ENCODE data around the gene FSD1.

The FSD1 gene

DNA sequence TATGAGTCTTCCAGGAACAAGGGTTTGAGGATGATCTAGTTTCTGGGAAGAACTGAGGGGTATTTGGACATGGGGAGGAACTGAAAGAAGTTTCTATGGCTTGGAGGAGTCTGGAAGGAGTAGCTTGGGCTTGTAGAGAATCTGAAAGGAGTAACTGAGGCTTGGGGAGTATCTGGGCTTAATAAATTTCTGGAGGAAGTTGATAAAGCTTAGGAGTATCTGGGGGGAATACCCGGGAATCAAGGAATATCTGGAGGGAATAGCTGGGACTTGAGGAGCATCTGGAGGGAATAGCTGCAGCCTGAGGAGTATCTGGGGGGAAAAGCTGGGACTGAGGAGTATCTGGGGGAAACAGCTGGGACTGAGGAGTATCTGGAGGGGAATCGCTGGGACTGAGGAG lies 16.0 kb downstream of the FSD1 start:
- H3K79me2 ChIP-seq (ENCODE audit: insufficient read depth, low read length) = no peaks in the 10 kb centered on the region
- H3K4me1 ChIP-seq (ENCODE audit: insufficient read depth, low read length, poor library complexity, severe bottlenecking) = no peaks in the 10 kb centered on the region
- H3K4me2 ChIP-seq (ENCODE audit: low read depth, low read length, poor library complexity, severe bottlenecking) = no peak overlapping the region
- no peak overlapping the region for H3K4me3 ChIP-seq (ENCODE audit: low read length, poor library complexity, severe bottlenecking)
- H3K36me3 ChIP-seq (ENCODE audit: insufficient read depth, low read length) = no peaks in the 10 kb centered on the region
- no peaks in the 10 kb centered on the region for H3K9me2 ChIP-seq (replicated peaks; ENCODE audit: low read depth, low read length)
- no peaks in the 10 kb centered on the region; the same call in 1 of the 2 replicates for H3K9me3 ChIP-seq (ENCODE audit: insufficient read depth, low read depth, low read length)
- H4K20me1 ChIP-seq (ENCODE audit: insufficient read depth, low read length, poor library complexity, severe bottlenecking) = no peaks in the 10 kb centered on the region
- no peaks in the 10 kb centered on the region for H3F3A ChIP-seq (ENCODE audit: low read depth)
- no peak overlapping the region for H2AFZ ChIP-seq (ENCODE audit: low read length)
- no peak overlapping the region for H3K9ac ChIP-seq (ENCODE audit: low read depth, low read length, poor library complexity, severe bottlenecking)
- TF ChIP-seq, protein P1, sequence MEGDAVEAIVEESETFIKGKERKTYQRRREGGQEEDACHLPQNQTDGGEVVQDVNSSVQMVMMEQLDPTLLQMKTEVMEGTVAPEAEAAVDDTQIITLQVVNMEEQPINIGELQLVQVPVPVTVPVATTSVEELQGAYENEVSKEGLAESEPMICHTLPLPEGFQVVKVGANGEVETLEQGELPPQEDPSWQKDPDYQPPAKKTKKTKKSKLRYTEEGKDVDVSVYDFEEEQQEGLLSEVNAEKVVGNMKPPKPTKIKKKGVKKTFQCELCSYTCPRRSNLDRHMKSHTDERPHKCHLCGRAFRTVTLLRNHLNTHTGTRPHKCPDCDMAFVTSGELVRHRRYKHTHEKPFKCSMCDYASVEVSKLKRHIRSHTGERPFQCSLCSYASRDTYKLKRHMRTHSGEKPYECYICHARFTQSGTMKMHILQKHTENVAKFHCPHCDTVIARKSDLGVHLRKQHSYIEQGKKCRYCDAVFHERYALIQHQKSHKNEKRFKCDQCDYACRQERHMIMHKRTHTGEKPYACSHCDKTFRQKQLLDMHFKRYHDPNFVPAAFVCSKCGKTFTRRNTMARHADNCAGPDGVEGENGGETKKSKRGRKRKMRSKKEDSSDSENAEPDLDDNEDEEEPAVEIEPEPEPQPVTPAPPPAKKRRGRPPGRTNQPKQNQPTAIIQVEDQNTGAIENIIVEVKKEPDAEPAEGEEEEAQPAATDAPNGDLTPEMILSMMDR (conservative IDR thresholded peaks at IDR 0.05; ENCODE audit: low read length) = no peak
- no peak for TF ChIP-seq EZH2phosphoT487 (IDR thresholded peaks at IDR 0.05; ENCODE audit: borderline replicate concordance)
- H3K27me3 ChIP-seq (ENCODE audit: insufficient read depth, low read length, poor library complexity, severe bottlenecking) = no peaks in the 10 kb centered on the region

DNA sequence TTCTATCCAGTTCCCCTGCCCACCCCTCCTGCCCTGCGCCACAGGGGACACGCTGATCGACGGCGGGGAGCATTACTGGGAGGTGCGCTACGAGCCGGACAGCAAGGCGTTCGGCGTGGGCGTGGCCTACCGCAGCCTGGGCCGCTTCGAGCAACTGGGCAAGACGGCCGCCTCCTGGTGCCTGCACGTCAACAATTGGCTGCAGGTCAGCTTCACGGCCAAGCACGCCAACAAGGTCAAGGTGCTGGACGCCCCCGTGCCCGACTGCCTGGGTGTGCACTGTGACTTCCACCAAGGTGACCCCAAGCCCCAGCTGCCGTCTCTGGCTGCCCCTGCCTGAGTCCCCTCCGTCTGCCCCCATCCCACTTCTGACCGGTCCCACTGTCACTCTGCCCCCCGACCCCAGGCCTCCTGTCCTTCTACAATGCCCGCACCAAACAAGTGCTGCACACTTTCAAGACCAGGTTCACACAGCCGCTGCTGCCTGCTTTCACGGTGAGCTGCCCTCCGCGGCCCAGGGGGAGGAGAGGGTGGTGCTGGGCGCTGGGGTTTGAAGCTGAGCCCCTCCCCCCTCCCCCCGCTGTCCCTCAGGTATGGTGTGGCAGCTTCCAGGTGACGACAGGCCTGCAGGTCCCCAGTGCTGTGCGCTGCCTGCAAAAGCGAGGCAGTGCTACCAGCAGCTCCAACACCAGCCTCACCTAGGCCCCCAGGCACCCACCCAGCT lies 18.7 kb downstream of the FSD1 start:
- no peaks in the 10 kb centered on the region for H3K9me2 ChIP-seq (replicated peaks; ENCODE audit: low read depth, low read length)
- no peaks in the 10 kb centered on the region; the same call in 1 of the 2 replicates for H3K9me3 ChIP-seq (ENCODE audit: insufficient read depth, low read depth, low read length)
- no peaks in the 10 kb centered on the region for H3F3A ChIP-seq (ENCODE audit: low read depth)
- no peak overlapping the region for H2AFZ ChIP-seq (ENCODE audit: low read length)
- H3K27me3 ChIP-seq (ENCODE audit: insufficient read depth, low read length, poor library complexity, severe bottlenecking) = no peaks in the 10 kb centered on the region
- no peaks in the 10 kb centered on the region for H3K79me2 ChIP-seq (ENCODE audit: insufficient read depth, low read length)
- TF ChIP-seq, protein P1 (conservative IDR thresholded peaks at IDR 0.05; ENCODE audit: low read length) = no peak
- TF ChIP-seq EZH2phosphoT487 (IDR thresholded peaks at IDR 0.05; ENCODE audit: borderline replicate concordance) = no peak
- H3K4me1 ChIP-seq (ENCODE audit: insufficient read depth, low read length, poor library complexity, severe bottlenecking) = no peaks in the 10 kb centered on the region
- H3K4me3 ChIP-seq (ENCODE audit: low read length, poor library complexity, severe bottlenecking) = no peak overlapping the region
- H3K9ac ChIP-seq (ENCODE audit: low read depth, low read length, poor library complexity, severe bottlenecking) = no peak overlapping the region
- no peaks in the 10 kb centered on the region for H4K20me1 ChIP-seq (ENCODE audit: insufficient read depth, low read length, poor library complexity, severe bottlenecking)
- H3K4me2 ChIP-seq (ENCODE audit: low read depth, low read length, poor library complexity, severe bottlenecking) = no peak overlapping the region
- no peaks in the 10 kb centered on the region for H3K36me3 ChIP-seq (ENCODE audit: insufficient read depth, low read length)

DNA sequence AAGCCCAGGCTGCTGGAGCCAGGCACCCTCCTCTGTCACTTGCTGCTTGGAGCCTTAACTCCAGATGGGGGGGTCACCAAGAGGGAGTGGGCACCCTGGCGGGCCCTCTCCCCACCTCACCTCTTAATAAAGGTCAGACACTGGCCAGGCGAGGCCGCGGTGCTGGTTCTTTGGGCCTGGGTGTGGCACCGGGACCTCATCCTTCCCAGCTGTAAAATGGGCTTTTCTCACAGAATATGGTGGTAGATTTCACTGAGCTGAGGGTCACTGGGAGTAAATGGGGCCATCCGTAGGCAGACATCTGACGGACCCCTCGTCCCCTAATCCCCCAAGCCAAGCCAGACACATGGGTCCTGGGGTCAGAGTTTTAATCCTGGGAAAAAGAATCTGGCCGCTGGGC lies 19.3 kb downstream of the FSD1 start:
- H3F3A ChIP-seq (ENCODE audit: low read depth) = no peaks in the 10 kb centered on the region
- no peak for TF ChIP-seq EZH2phosphoT487 (IDR thresholded peaks at IDR 0.05; ENCODE audit: borderline replicate concordance)
- TF ChIP-seq, protein P1 (conservative IDR thresholded peaks at IDR 0.05; ENCODE audit: low read length) = no peak
- no peak overlapping the region for H3K4me3 ChIP-seq (ENCODE audit: low read length, poor library complexity, severe bottlenecking)
- H2AFZ ChIP-seq (ENCODE audit: low read length) = no peak overlapping the region
- H3K79me2 ChIP-seq (ENCODE audit: insufficient read depth, low read length) = no peaks in the 10 kb centered on the region
- no peaks in the 10 kb centered on the region for H3K36me3 ChIP-seq (ENCODE audit: insufficient read depth, low read length)
- H3K9me2 ChIP-seq (replicated peaks; ENCODE audit: low read depth, low read length) = no peaks in the 10 kb centered on the region
- H3K4me2 ChIP-seq (ENCODE audit: low read depth, low read length, poor library complexity, severe bottlenecking) = no peak overlapping the region
- no peaks in the 10 kb centered on the region for H4K20me1 ChIP-seq (ENCODE audit: insufficient read depth, low read length, poor library complexity, severe bottlenecking)
- H3K4me1 ChIP-seq (ENCODE audit: insufficient read depth, low read length, poor library complexity, severe bottlenecking) = no peaks in the 10 kb centered on the region
- H3K27me3 ChIP-seq (ENCODE audit: insufficient read depth, low read length, poor library complexity, severe bottlenecking) = no peaks in the 10 kb centered on the region
- H3K9ac ChIP-seq (ENCODE audit: low read depth, low read length, poor library complexity, severe bottlenecking) = no peak overlapping the region
- no peaks in the 10 kb centered on the region; the same call in 1 of the 2 replicates for H3K9me3 ChIP-seq (ENCODE audit: insufficient read depth, low read depth, low read length)
